ENCODE results near the gene MAPK12. TPM values are rescaled to one million over a fixed set of nuclear protein-coding genes. Genes with fewer than 3 reads are reported as not detected.

MAPK12 gene
- total RNA-seq, 1 experiment from 2014 or later: 86.7 TPM

- H4K20me1 ChIP-seq (ENCODE audit: insufficient read depth): no peaks in the 10 kb centered on the region
- 0 out of 4 replicates have a peak, but pooled peaks cover 0 to 2% of the 10 kb centered on the region in 2 experiments for H3K36me3 ChIP-seq (ENCODE audit: control insufficient read depth in 1 of 2, insufficient read depth in 2 of 2, low read length in 2 of 2)
- H3K4me2 ChIP-seq (ENCODE audit: low read length): peak overlapping the region; percentile 98
- H3K9me2 ChIP-seq (ENCODE audit: insufficient read depth): no peaks in the 10 kb centered on the region
- intact Hi-C loops (cut with micrococcal nuclease): no loop called here
- BruUV-seq (replicated peaks): no TSS peak
- H3K27me3 ChIP-seq (ENCODE audit: insufficient read depth, low read length): no peaks in the 10 kb centered on the region
- no peak for TF ChIP-seq YY1 (IDR thresholded peaks at IDR 0.05; ENCODE audit: extremely low read depth, insufficient replicate concordance, low read depth, low read length)
- TF ChIP-seq CEBPB (IDR thresholded peaks at IDR 0.05; ENCODE audit: low read depth): no peak
- TF ChIP-seq EZH2 (IDR thresholded peaks at IDR 0.05): no peak
- no peak for TF ChIP-seq SIN3A (IDR thresholded peaks at IDR 0.05; ENCODE audit: low read depth)
- no peak for DNase-seq (ENCODE audit: low read depth, low spot score)
- H3K4me3 ChIP-seq (replicated peaks in 1 of 2; ENCODE audit: low read depth in 1 of 2, low read length in 2 of 2): no peak overlapping the region
- no peaks in the 10 kb centered on the region for H3K9me3 ChIP-seq (ENCODE audit: control insufficient read depth in 1 of 2, insufficient read depth in 1 of 2, low read depth in 1 of 2, low read length in 2 of 2)
- POLR2A ChIA-PET: interaction anchor here (2.3 kb wide), 1 partner anchor 8 kb away, joined by 11 read pairs; no protein-coding TSS in a partner anchor
- CTCF ChIA-PET: no interaction called here
- H2AFZ ChIP-seq (ENCODE audit: low read depth, low read length, poor library complexity, severe bottlenecking): no peak overlapping the region
- peak overlapping the region; percentile 96; the same call in 1 of the 2 replicates for H3K9ac ChIP-seq (ENCODE audit: low read length)
- H3K27ac ChIP-seq (ENCODE audit: low read depth, low read length): peak overlapping the region; percentile 99
- no peak for ATAC-seq
- peaks cover 59 to 85% of the 10 kb centered on the region in 2 experiments for H3K4me1 ChIP-seq (ENCODE audit: control insufficient read depth in 1 of 2, insufficient read depth in 2 of 2, low read length in 2 of 2)
- RAD21 ChIA-PET (ENCODE audit: low non-redundant PET in 1 of 2, low total read pairs in 2 of 2, uncharacterized antibody in 2 of 2, unreplicated experiment in 2 of 2): no interaction called here
- H3K79me2 ChIP-seq (ENCODE audit: insufficient read depth, low read length): peaks cover 94% of the 10 kb centered on the region
Observed at GRCh38 chr22:50302564-50302963, 41.1 kb upstream of the MAPK12 start.

GRCh38 chr22:50302041-50302541 is 40.6 kb upstream of the MAPK12 start:
- peak overlapping the region; percentile 96; the same call in 1 of the 2 replicates for H3K9ac ChIP-seq (ENCODE audit: low read length)
- H3K4me2 ChIP-seq (ENCODE audit: low read length): peak overlapping the region; percentile 98
- no peaks in the 10 kb centered on the region for H4K20me1 ChIP-seq (ENCODE audit: insufficient read depth)
- H3K4me3 ChIP-seq (replicated peaks in 1 of 2; ENCODE audit: low read depth in 1 of 2, low read length in 2 of 2): no peak overlapping the region
- ChIA-PET CTCF (no interaction called here), POLR2A (no interaction called here), RAD21 (ENCODE audit: low non-redundant PET in 1 of 2, low total read pairs in 2 of 2, uncharacterized antibody in 2 of 2, unreplicated experiment in 2 of 2) (no interaction called here)
- DNase-seq (ENCODE audit: low read depth, low spot score): no peak
- H2AFZ ChIP-seq (ENCODE audit: low read depth, low read length, poor library complexity, severe bottlenecking): no peak overlapping the region
- H3K27me3 ChIP-seq (ENCODE audit: insufficient read depth, low read length): no peaks in the 10 kb centered on the region
- no peaks in the 10 kb centered on the region for H3K9me2 ChIP-seq (ENCODE audit: insufficient read depth)
- H3K79me2 ChIP-seq (ENCODE audit: insufficient read depth, low read length): peaks cover 98% of the 10 kb centered on the region
- H3K27ac ChIP-seq (ENCODE audit: low read depth, low read length): peak overlapping the region; percentile 99
- intact Hi-C loops (cut with micrococcal nuclease): no loop called here
- H3K9me3 ChIP-seq (ENCODE audit: control insufficient read depth in 1 of 2, insufficient read depth in 1 of 2, low read depth in 1 of 2, low read length in 2 of 2): no peaks in the 10 kb centered on the region
- TF ChIP-seq ZFX (IDR thresholded peaks at IDR 0.05): no peak
- no peak for TF ChIP-seq JUND (IDR thresholded peaks at IDR 0.05)
- TF ChIP-seq SP1 (IDR thresholded peaks at IDR 0.05; ENCODE audit: low read depth): no peak
- no peak for TF ChIP-seq FOSL1 (IDR thresholded peaks at IDR 0.05; ENCODE audit: low read depth)
- no peak for TF ChIP-seq REST (IDR thresholded peaks at IDR 0.05; ENCODE audit: low read depth)
- no peak for TF ChIP-seq MAX (IDR thresholded peaks at IDR 0.05)
- TF ChIP-seq YY1 (IDR thresholded peaks at IDR 0.05; ENCODE audit: extremely low read depth, insufficient replicate concordance, low read depth, low read length): no peak
- TF ChIP-seq ZNF274 (IDR thresholded peaks at IDR 0.05; ENCODE audit: low read depth, low read length): no peak
- H3K36me3 ChIP-seq (ENCODE audit: control insufficient read depth in 1 of 2, insufficient read depth in 2 of 2, low read length in 2 of 2): 0 out of 4 replicates have a peak, but pooled peaks cover 0 to 2% of the 10 kb centered on the region in 2 experiments
- no peak for ATAC-seq
- peaks cover 63 to 90% of the 10 kb centered on the region in 2 experiments for H3K4me1 ChIP-seq (ENCODE audit: control insufficient read depth in 1 of 2, insufficient read depth in 2 of 2, low read length in 2 of 2)
- BruUV-seq (replicated peaks): no TSS peak
